Measurements from ENCODE around the gene KIFC3. TPM values are rescaled to one million over a fixed set of nuclear protein-coding genes. Genes with fewer than 3 reads are reported as not detected.

Gene KIFC3
- total RNA-seq, 2 donors from 2014 or later: 0.82 to 1.2 TPM

DNA sequence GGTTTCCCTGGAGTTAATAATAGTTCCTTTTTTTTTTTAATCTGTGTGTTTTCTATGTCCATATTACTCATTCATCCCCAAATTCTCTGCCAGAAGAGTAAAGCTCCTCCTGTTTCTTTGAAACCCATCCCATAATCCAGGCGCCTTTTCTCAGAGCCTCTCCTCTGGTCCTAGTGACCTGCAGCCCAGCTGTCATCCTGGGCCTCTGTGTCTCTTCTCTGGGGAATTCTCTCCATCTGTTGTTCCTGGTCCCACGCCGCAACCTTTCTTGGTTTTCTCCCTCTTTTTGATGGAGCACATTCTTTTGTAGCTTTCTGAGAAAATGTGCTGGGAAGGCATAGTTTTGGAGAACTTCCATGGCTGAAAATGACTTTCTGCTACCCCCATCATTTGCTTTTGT lies 56.5 kb downstream of the KIFC3 start:
- Mint-ChIP-seq H3K27me3 (no peaks in the 10 kb centered on the region), H3K36me3 (ENCODE audit: low read depth) (peaks cover 5% of the 10 kb centered on the region), H3K9me3 (no peaks in the 10 kb centered on the region)

DNA sequence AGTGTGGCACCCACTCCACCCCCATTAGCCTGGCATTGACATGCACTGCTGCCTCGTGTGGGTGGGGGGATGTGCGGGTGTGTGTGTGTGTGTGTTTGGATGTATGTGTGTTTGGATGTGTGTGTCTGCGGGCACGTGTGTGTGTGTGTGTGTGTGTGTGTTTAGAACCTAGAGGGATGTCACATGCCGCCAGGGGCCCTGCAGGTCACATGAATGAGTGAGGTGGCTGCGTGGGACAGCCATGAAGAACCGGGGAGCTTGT lies 57.7 kb downstream of the KIFC3 start:
- no peak overlapping the region for H3K27ac Mint-ChIP-seq
- no peak overlapping the region for H3K4me3 Mint-ChIP-seq

More for the DNA sequence above, 56.5 kb downstream of the KIFC3 start:
- Mint-ChIP-seq H3K4me3 (no peak overlapping the region), H3K4me1 (no peaks in the 10 kb centered on the region), H3K27ac (no peak overlapping the region)
- ATAC-seq (replicated peaks): no peak

GRCh38 chr16:57743886-57744641 lies 58.2 kb downstream of the KIFC3 start:
- H3K27me3 Mint-ChIP-seq: no peaks in the 10 kb centered on the region
- H3K4me3 Mint-ChIP-seq: no peak overlapping the region
- H3K4me1 Mint-ChIP-seq: no peaks in the 10 kb centered on the region
- H3K36me3 Mint-ChIP-seq (ENCODE audit: low read depth): peaks cover 5% of the 10 kb centered on the region
- no peaks in the 10 kb centered on the region for H3K9me3 Mint-ChIP-seq
- ATAC-seq (replicated peaks): no peak
- no peak overlapping the region for H3K27ac Mint-ChIP-seq

More for the DNA sequence above, 57.7 kb downstream of the KIFC3 start:
- Mint-ChIP-seq H3K9me3 (no peaks in the 10 kb centered on the region), H3K27me3 (no peaks in the 10 kb centered on the region), H3K4me1 (no peaks in the 10 kb centered on the region), H3K36me3 (ENCODE audit: low read depth) (peaks cover 5% of the 10 kb centered on the region)
- no peak for ATAC-seq (replicated peaks)

GRCh38 chr16:57743458-57743857 lies 58.8 kb downstream of the KIFC3 start:
- ATAC-seq (replicated peaks): no peak
- no peak overlapping the region for H3K4me3 Mint-ChIP-seq
- peaks cover 5% of the 10 kb centered on the region for H3K36me3 Mint-ChIP-seq (ENCODE audit: low read depth)
- H3K9me3 Mint-ChIP-seq: no peaks in the 10 kb centered on the region
- H3K4me1 Mint-ChIP-seq: no peaks in the 10 kb centered on the region
- no peak overlapping the region for H3K27ac Mint-ChIP-seq
- no peaks in the 10 kb centered on the region for H3K27me3 Mint-ChIP-seq

GRCh38 chr16:57742543-57742942 lies 59.7 kb downstream of the KIFC3 start:
- Mint-ChIP-seq H3K27ac (no peak overlapping the region), H3K27me3 (no peaks in the 10 kb centered on the region), H3K36me3 (ENCODE audit: low read depth) (peaks cover 5% of the 10 kb centered on the region)

GRCh38 chr16:57741660-57742191 lies 60.6 kb downstream of the KIFC3 start:
- H3K4me3 Mint-ChIP-seq: no peak overlapping the region
- ATAC-seq (replicated peaks): no peak
- H3K27ac Mint-ChIP-seq: no peak overlapping the region
- H3K9me3 Mint-ChIP-seq: no peaks in the 10 kb centered on the region
- no peaks in the 10 kb centered on the region for H3K27me3 Mint-ChIP-seq
- H3K36me3 Mint-ChIP-seq (ENCODE audit: low read depth): peaks cover 5% of the 10 kb centered on the region
- peaks cover under 1% of the 10 kb centered on the region for H3K4me1 Mint-ChIP-seq

More at GRCh38 chr16:57742543-57742942, 59.7 kb downstream of the KIFC3 start:
- H3K9me3 Mint-ChIP-seq: no peaks in the 10 kb centered on the region
- H3K4me3 Mint-ChIP-seq: no peak overlapping the region
- no peak for ATAC-seq (replicated peaks)
- no peaks in the 10 kb centered on the region for H3K4me1 Mint-ChIP-seq

DNA sequence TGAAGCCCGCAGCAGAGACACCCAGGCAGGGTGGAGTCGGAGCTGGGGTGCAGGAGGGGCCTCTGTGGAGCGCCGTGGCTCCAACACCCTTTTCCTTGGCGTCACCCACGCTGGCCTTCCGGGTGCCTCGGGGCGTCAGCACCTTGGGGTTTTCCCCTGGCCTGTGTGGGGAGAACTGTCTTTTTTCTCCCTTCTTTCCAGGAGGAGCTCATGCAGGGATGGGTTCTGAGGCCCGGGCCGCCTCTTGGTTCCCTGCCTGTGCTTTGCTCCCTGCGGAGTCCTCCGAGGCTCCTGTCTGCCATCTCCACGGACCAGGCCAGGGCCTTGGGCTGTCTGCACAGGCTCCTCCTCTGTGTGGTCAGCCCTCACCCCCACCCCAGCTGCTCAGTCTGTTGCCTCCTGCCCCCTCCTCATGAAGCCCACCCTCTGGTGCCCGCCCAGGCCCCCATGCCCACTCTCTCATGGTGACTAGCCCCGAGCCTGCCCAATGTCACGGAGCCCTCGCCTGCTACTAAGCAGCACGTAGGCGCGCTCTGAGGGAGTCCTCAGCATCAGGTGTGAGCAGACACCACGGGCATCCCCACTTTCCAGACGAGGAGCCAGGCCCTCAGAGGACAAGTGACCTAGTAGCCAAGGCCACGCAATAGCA lies 61.7 kb downstream of the KIFC3 start:
- H3K4me3 Mint-ChIP-seq: no peak overlapping the region
- H3K27ac Mint-ChIP-seq: no peak overlapping the region
- H3K4me1 Mint-ChIP-seq: peaks cover 5% of the 10 kb centered on the region
- ATAC-seq (replicated peaks): no peak
- H3K9me3 Mint-ChIP-seq: no peaks in the 10 kb centered on the region
- H3K27me3 Mint-ChIP-seq: no peaks in the 10 kb centered on the region
- H3K36me3 Mint-ChIP-seq (ENCODE audit: low read depth): peaks cover 5% of the 10 kb centered on the region

- Mint-ChIP-seq H3K9me3 (no peaks in the 10 kb centered on the region), H3K4me1 (peaks cover 5% of the 10 kb centered on the region), H3K27ac (no peak overlapping the region), H3K36me3 (ENCODE audit: low read depth) (peaks cover 11% of the 10 kb centered on the region), H3K4me3 (no peak overlapping the region), H3K27me3 (no peaks in the 10 kb centered on the region)
- ATAC-seq (replicated peaks): no peak
Measured at GRCh38 chr16:57739756-57740422, 62.4 kb downstream of the KIFC3 start.

GRCh38 chr16:57738844-57739243 lies 63.4 kb downstream of the KIFC3 start:
- H3K36me3 Mint-ChIP-seq (ENCODE audit: low read depth): peaks cover 11% of the 10 kb centered on the region
- H3K27ac Mint-ChIP-seq: no peak overlapping the region
- no peak for ATAC-seq (replicated peaks)

DNA sequence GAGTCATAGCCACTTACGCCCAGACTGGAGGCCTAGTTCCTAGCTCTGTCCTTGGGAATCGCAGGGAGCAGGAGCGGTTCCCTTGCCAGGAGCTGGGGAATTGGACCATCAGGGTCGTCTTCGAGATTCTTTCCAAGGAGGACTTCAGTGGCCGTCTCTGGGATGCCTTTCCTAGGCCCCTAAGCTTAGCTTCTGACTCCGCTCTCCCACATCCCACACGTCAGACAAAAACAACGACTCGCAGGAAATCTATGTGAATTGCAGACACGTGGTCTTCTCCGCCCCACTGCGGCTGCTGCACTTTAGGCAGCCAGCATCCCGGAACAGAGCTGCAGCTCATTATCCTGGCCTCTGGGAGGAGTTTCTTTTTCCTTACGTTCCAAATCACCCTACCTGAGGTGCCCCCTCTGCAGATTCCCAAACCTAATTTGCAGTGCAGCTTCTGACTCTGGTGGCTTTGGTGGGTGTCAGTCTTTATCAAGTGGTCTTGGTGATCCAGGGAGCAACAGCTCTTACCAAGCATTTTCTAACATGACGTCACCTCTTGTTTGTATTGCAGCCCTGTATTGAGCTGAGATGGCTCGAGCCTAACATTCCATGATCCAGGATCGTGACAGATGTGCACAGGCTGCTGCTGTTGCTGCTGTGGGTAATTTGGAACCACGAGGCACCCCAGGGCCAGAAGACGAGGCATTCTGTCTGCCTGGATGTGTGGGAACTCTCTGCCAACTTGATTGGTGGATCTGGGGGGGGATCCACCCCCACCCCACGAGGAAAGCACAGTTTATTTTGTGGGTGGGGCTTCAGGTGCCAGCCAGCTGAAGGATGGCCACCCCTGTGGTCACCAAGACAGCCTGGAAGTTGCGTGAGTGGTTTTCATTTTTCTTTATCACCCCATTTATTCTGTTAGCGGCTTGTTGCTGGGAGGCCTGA lies 65.6 kb downstream of the KIFC3 start:
- ATAC-seq (replicated peaks): no peak
- Mint-ChIP-seq H3K27ac (peak overlapping the region; percentile 95), H3K27me3 (no peaks in the 10 kb centered on the region)

More at GRCh38 chr16:57738844-57739243, 63.4 kb downstream of the KIFC3 start:
- Mint-ChIP-seq H3K9me3 (no peaks in the 10 kb centered on the region), H3K4me3 (no peak overlapping the region), H3K4me1 (peaks cover 5% of the 10 kb centered on the region), H3K27me3 (no peaks in the 10 kb centered on the region)

GRCh38 chr16:57735755-57736418 lies 66.4 kb downstream of the KIFC3 start, which contains the start of gene KATNB1:
Gene KATNB1 (plus strand): TSS chr16:57735770. CDS start chr16:57737244, 1,474 bp downstream.
- H3K4me3 Mint-ChIP-seq: peak within 1 kb of the TSS; percentile 91
- H3K36me3 Mint-ChIP-seq (ENCODE audit: low read depth): peaks cover 7% of the 10 kb centered on the region
- peaks cover 11% of the 10 kb centered on the region for H3K9me3 Mint-ChIP-seq
- H3K27ac Mint-ChIP-seq: peak within 1 kb of the TSS; percentile 95
- peaks cover 10% of the 10 kb centered on the region for H3K4me1 Mint-ChIP-seq
- no peaks in the 10 kb centered on the region for H3K27me3 Mint-ChIP-seq
- no peak for ATAC-seq (replicated peaks)

More for the DNA sequence above, 65.6 kb downstream of the KIFC3 start:
- H3K4me3 Mint-ChIP-seq: peak overlapping the region; percentile 91
- H3K4me1 Mint-ChIP-seq: peaks cover 5% of the 10 kb centered on the region
- H3K36me3 Mint-ChIP-seq (ENCODE audit: low read depth): peaks cover 7% of the 10 kb centered on the region
- peaks cover 11% of the 10 kb centered on the region for H3K9me3 Mint-ChIP-seq

DNA sequence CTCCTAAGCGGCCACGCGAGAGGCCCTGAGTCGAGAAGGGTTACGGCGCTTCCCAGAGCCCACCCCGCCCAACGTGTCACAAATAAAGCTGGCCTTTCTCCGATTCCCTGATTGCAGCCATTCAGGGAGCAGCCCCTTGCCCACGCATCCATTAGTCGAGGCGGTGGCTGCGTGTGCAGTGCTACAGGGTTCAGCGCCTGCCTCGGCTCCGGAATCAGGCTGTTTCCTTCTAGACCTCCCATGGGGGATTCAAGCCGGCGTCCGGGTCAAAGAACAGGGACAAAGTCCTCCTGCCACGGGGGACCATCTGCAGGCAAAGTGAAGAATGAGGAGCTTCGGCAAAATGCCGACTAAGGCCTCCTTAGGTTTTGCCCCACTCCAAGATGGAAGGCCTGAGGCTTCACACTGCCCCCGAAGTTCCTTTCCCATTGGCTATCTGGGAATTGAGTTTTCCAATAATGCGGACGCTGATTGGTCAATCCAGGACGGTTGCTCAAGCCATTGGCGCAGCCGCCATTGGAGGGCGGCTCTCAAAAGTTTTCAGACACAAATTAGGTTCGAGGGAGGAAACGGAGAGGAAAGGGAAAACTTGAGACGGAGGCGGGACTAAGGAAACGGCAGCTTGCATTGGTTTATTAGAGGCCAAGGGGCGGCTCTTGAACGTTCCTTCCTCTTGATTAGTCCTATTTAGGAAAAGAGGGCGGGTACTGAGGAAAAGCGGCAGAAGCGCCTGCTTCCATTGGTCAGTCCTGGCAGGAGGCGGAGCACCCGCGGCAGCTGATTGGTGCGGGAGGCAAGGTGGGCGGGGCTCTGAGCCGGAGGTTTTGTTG lies 67.2 kb downstream of the KIFC3 start:
- Mint-ChIP-seq H3K4me3 (peak overlapping the region; percentile 91), H3K36me3 (ENCODE audit: low read depth) (peaks cover 7% of the 10 kb centered on the region), H3K9me3 (peaks cover 11% of the 10 kb centered on the region), H3K27me3 (no peaks in the 10 kb centered on the region), H3K27ac (peak overlapping the region; percentile 95), H3K4me1 (peaks cover 10% of the 10 kb centered on the region)
- ATAC-seq (replicated peaks): peak; percentile 91

All from activated T-helper 17 cell treated with anti-CD3 and anti-CD28 coated beads, Interleukin-2, amount 50 U/mL, for 72 hours (primary cell).